K562 (cell line): ENCODE results near the gene PIK3R6. TPM values are rescaled to one million over a fixed set of nuclear protein-coding genes. Genes with fewer than 3 reads are reported as not detected.

Source experiments
- ATAC-seq: fragments of 200-7000 bp; cut with Tn5 transposase; 3 replicates; pipeline ENCODE4 v1.9.1; 2020; ENCODE audit warnings: moderate library complexity
- BruUV-seq: library from RNA; stranded (reverse); fragments of 400-500 nt; replicated peaks from 2 replicates; lab custom pipeline; 2021; lab: Mats Ljungman, UMichigan
- CTCF ChIA-PET: fragments of 300-600 bp; formaldehyde crosslinking; extraction: SDS; loops from one replicate; lab custom pipeline; 2021; ENCODE audit warnings: low intra/inter-chr PET ratio; lab: Yijun Ruan, JAX
- POLR2A ChIA-PET: fragments of 300-600, 350-650 bp; sonication (Branson Sonifier 250); formaldehyde crosslinking; extraction: SDS; loops from one replicate; lab custom pipeline; 2021; ENCODE audit warnings: antibody characterized with exemption, inconsistent platforms; lab: Yijun Ruan, JAX
- DNase-seq, 4 experiments: peaks; one replicate each; pipeline versions ENCODE4 v3.0.0 to v3.0.0-alpha.2; 2011 to 2018; ENCODE audit warnings: low spot score in 3 of 4, mixed read lengths in 3 of 4; ENCODE audit errors: extremely low read depth in 1 of 4
- FAIRE-seq: peaks from 2 replicates; lab custom pipeline; 2011; peaks lifted over from hg19 to GRCh38; lab: Jason Lieb, UNC
- H2AFZ ChIP-seq: 2 replicates; pipeline ENCODE4 v1.6.0; 2011; ENCODE audit warnings: low read depth, low read length, control low read depth, inconsistent platforms
- H3K27ac ChIP-seq: fragments of 200-600 bp; 3 replicates; pipeline ENCODE4 v1.8.0; 2011; ENCODE audit warnings: low read depth, mild to moderate bottlenecking, control low read depth, inconsistent platforms, low read length, moderate library complexity, mixed read lengths; ENCODE audit errors: extremely low read depth
- H3K27me3 ChIP-seq, 2 experiments: fragments of 300-600 bp in 1 of 2; 2 replicates in 1 of 2; 3 replicates in 1 of 2; pipeline versions ENCODE4 v1.6.0 to v1.8.0; 2011; ENCODE audit warnings: inconsistent platforms in 2 of 2, low read length in 2 of 2, mild to moderate bottlenecking in 1 of 2, mixed read lengths in 1 of 2, moderate library complexity in 1 of 2; ENCODE audit not compliant: control insufficient read depth in 2 of 2, insufficient read depth in 2 of 2
- H3K36me3 ChIP-seq: fragments of 300-600 bp; 3 replicates; pipeline ENCODE4 v1.8.0; 2011; ENCODE audit warnings: mild to moderate bottlenecking, low read length, inconsistent platforms; ENCODE audit not compliant: control insufficient read depth, insufficient read depth
- H3K4me1 ChIP-seq, 2 experiments: fragments of 200-600 bp in 1 of 2; replicated peaks in 1 of 2; 2 replicates in 1 of 2; 3 replicates in 1 of 2; pipeline versions ENCODE4 v1.5.1 to v1.8.0; 2011; ENCODE audit warnings: inconsistent platforms in 2 of 2, low read length in 2 of 2, mild to moderate bottlenecking in 1 of 2, mixed read lengths in 1 of 2, moderate library complexity in 1 of 2; ENCODE audit not compliant: control insufficient read depth in 2 of 2, insufficient read depth in 2 of 2
- H3K4me2 ChIP-seq: 2 replicates; pipeline ENCODE4 v1.6.1; 2011; ENCODE audit warnings: low read length, control low read depth, inconsistent platforms, mixed read lengths; ENCODE audit not compliant: insufficient read depth
- H3K4me3 ChIP-seq: fragments of 200-600 bp; sonication (generic), shearing (Covaris generic); 2 replicates; pipeline ENCODE4 v1.5.1; 2016; ENCODE audit warnings: control low read depth, inconsistent platforms
- H3K79me2 ChIP-seq: fragments of 200-600 bp; 3 replicates; pipeline ENCODE4 v1.8.0; 2011; ENCODE audit warnings: low read length, inconsistent platforms; ENCODE audit not compliant: control insufficient read depth, insufficient read depth
- H3K9ac ChIP-seq, 2 experiments: 2 replicates each; pipeline versions ENCODE4 v1.6.0 to v1.6.1; 2011; ENCODE audit warnings: low read depth in 2 of 2, low read length in 2 of 2, control low read depth in 1 of 2, inconsistent platforms in 1 of 2, mild to moderate bottlenecking in 1 of 2, mixed read lengths in 1 of 2; ENCODE audit not compliant: insufficient read depth in 1 of 2
- H3K9me1 ChIP-seq: one replicate; pipeline ENCODE4 v1.6.0; 2011; ENCODE audit warnings: inconsistent platforms, mild to moderate bottlenecking, low read length, moderate library complexity; ENCODE audit not compliant: control insufficient read depth, insufficient read depth
- H3K9me3 ChIP-seq: replicated peaks from 2 replicates; pipeline ENCODE4 v1.5.1; 2011; ENCODE audit warnings: low read depth, low read length, inconsistent platforms; ENCODE audit not compliant: control insufficient read depth, insufficient read depth
- H4K20me1 ChIP-seq: replicated peaks from 2 replicates; pipeline ENCODE4 v1.6.1; 2011; ENCODE audit warnings: low read length, inconsistent platforms, mixed read lengths; ENCODE audit not compliant: control insufficient read depth, insufficient read depth
- ATF1 ChIP-seq, 2 experiments: fragments of 450-650 bp in 1 of 2; IDR thresholded peaks; 2 replicates each; pipeline ENCODE4 v1.6.1; 2016; ENCODE audit warnings: missing compliant biosample characterization in 1 of 2, missing genetic modification characterization in 1 of 2
- EP400 ChIP-seq: fragments of 450-650 bp; IDR thresholded peaks from 2 replicates; pipeline ENCODE4 v1.6.1; 2017; ENCODE audit warnings: antibody characterized with exemption, mild to moderate bottlenecking, moderate library complexity
- MEIS2 ChIP-seq: fragments of 450-650 bp; IDR thresholded peaks from 2 replicates; pipeline ENCODE4 v1.6.1; 2014; ENCODE audit warnings: mild to moderate bottlenecking; ENCODE audit not compliant: partially characterized antibody
- SP1 ChIP-seq: sonication (generic); formaldehyde crosslinking; IDR thresholded peaks from 2 replicates; pipeline ENCODE4 v1.8.1; 2022; ENCODE audit warnings: mild to moderate bottlenecking, missing genetic modification reagents
- ZBTB34 ChIP-seq: fragments of 250-450 bp; sonication (Bioruptor Pico); IDR thresholded peaks from 2 replicates; pipeline ENCODE4 v1.8.0; 2021; ENCODE audit warnings: mild to moderate bottlenecking, moderate library complexity
- ZBTB9 ChIP-seq: fragments of 450-650 bp; formaldehyde crosslinking; IDR thresholded peaks from 2 replicates; pipeline ENCODE4 v1.4.0; 2020; ENCODE audit warnings: mild to moderate bottlenecking, moderate library complexity
- ZC3H11A ChIP-seq: IDR thresholded peaks from 2 replicates; pipeline ENCODE4 v1.6.1; 2012; ENCODE audit warnings: low read depth, low read length, improper control_type of control experiment
- ZNF408 ChIP-seq: fragments of 250-450 bp; sonication (Bioruptor Pico); IDR thresholded peaks from 2 replicates; pipeline ENCODE4 v1.4.0; 2020; ENCODE audit warnings: low read depth, mild to moderate bottlenecking, moderate library complexity
- ZNF512 ChIP-seq: IDR thresholded peaks from 2 replicates; pipeline ENCODE4 v1.6.1; 2016; ENCODE audit warnings: missing genetic modification characterization, missing compliant biosample characterization
- ZNF589 ChIP-seq: fragments of 200-800 bp; sonication (Bioruptor generic); IDR thresholded peaks from 2 replicates; pipeline ENCODE4 v1.6.1; 2016; ENCODE audit warnings: low read depth, missing genetic modification characterization, missing compliant biosample characterization
- ZNF695 ChIP-seq: fragments of 450-650 bp; formaldehyde crosslinking; IDR thresholded peaks from 2 replicates; pipeline ENCODE4 v1.4.0; 2020; ENCODE audit warnings: mild to moderate bottlenecking, moderate library complexity
- ZNF740 ChIP-seq, 3 experiments: fragments of 200-800 bp in 1 of 3; sonication (Bioruptor generic) in 1 of 3; sonication (generic) in 1 of 3; formaldehyde crosslinking in 1 of 3; IDR thresholded peaks; 2 replicates each; pipeline versions ENCODE4 v1.6.1 to v1.8.0; 2016 to 2022; ENCODE audit warnings: mild to moderate bottlenecking in 2 of 3, missing compliant biosample characterization in 2 of 3, missing genetic modification characterization in 2 of 3, missing genetic modification reagents in 1 of 3
- WGBS: fragments of 100-300 bp; shearing (Covaris generic); methylation state at CpG from one replicate; pipeline ENCODE4 v1.1.6; 2016; ENCODE audit warnings: low coverage, mixed read lengths; ENCODE audit not compliant: insufficient coverage; ENCODE audit errors: missing lambda C conversion rate; 5-methylcytosine and 5-hydroxymethylcytosine counted together
- in situ Hi-C: fragments of 300-500 bp; cut with MboI; formaldehyde crosslinking; loops from 4 replicates; pipeline ENCODE4 v1.15.0; 2018; ENCODE audit warnings: inconsistent platforms, mixed read lengths
- intact Hi-C: fragments of 100-400 bp; cut with micrococcal nuclease; formaldehyde crosslinking; loops from 2 replicates; pipeline ENCODE4 v1.14.2; 2022
- polyA plus RNA-seq, 8 experiments: library from polyadenylated mRNA; depleted of rRNA in 4 of 8; stranded (reverse) in 5 of 8; unstranded in 3 of 8; fragments of >200 nt; fragmentation: Nextera tagmentation in 2 of 8; fragmentation: Illumina TruSeq in 1 of 8; extraction: Ambion mirVana in 2 of 8; extraction: Trizol in 1 of 8; gene quantifications; 2 replicates each; pipeline versions ENCODE4 v1.2.1 to v1.2.3, GENCODE V29; 2011 to 2014; ENCODE audit warnings: inconsistent platforms in 1 of 8, missing spikeins in 1 of 8
- total RNA-seq, 7 experiments: library from RNA; depleted of rRNA in 6 of 7; stranded (reverse); fragments of >200 nt in 6 of 7; fragmentation: Illumina TruSeq in 2 of 7; extraction: Trizol in 2 of 7; gene quantifications; 2 replicates each; pipeline versions ENCODE4 v1.2.1 to v1.2.3, GENCODE V29; 2011 to 2021; ENCODE audit warnings: low replicate concordance in 1 of 7
- TF ChIP-seq, protein P1 (sequence below): fragments of 250-450 bp; sonication (Bioruptor Pico); IDR thresholded peaks from 2 replicates; pipeline ENCODE4 v1.8.0; 2022; ENCODE audit warnings: moderate library complexity, mild to moderate bottlenecking, inconsistent platforms
- TF ChIP-seq, protein P2 (sequence below), 2 experiments: fragments of 450-650 bp; IDR thresholded peaks; 2 replicates each; pipeline ENCODE4 v1.6.1; 2016

PIK3R6 gene
- total and polyA plus RNA-seq, 9 of the 15 experiments (the other 6 are each of a cell fraction or from before 2014, with no cell fraction given), result 0.04 TPM; not detected in 8

GRCh38 chr17:8904686-8905085 lies 37.2 kb upstream of the PIK3R6 start:
- POLR2A ChIA-PET, result no interaction called here
- H3K27ac ChIP-seq, result no peak overlapping the region
- DNase-seq (no peak), FAIRE-seq (no peak), ATAC-seq (no peak)
- CTCF ChIA-PET, result no interaction called here
- intact Hi-C loops (no loop called here), in situ Hi-C loops (no loop called here)
- no peak overlapping the region for H3K4me2 ChIP-seq
- H3K9me3 ChIP-seq, result no peaks in the 10 kb centered on the region
- no peak overlapping the region for H3K9ac ChIP-seq
- no peaks in the 10 kb centered on the region; a peak in 1 of 5 replicates for H3K4me1 ChIP-seq
- H3K79me2 ChIP-seq, result no peaks in the 10 kb centered on the region
- H4K20me1 ChIP-seq, result no peaks in the 10 kb centered on the region
- no peak overlapping the region for H3K4me3 ChIP-seq
- no peak overlapping the region for H2AFZ ChIP-seq
- no TSS peak for BruUV-seq
- H3K9me1 ChIP-seq, result no peaks in the 10 kb centered on the region
- no peaks in the 10 kb centered on the region for H3K36me3 ChIP-seq
- 0% methylated on average over 5 of the region's 5 CpGs for WGBS
- H3K27me3 ChIP-seq, result peaks cover 0 to 8% of the 10 kb centered on the region in 2 experiments; a peak in 2 of 5 replicates
- no peak for TF ChIP-seq ZNF740 (CRISPR knock-in tag; IDR thresholded peaks at IDR 0.05)
- no peak for TF ChIP-seq ZNF740 (tag; IDR thresholded peaks at IDR 0.05)
- no peak for TF ChIP-seq ATF1 (CRISPR knock-in tag; IDR thresholded peaks at IDR 0.05)
- no peak for TF ChIP-seq ATF1 (tag; IDR thresholded peaks at IDR 0.05)
- TF ChIP-seq, protein P1, sequence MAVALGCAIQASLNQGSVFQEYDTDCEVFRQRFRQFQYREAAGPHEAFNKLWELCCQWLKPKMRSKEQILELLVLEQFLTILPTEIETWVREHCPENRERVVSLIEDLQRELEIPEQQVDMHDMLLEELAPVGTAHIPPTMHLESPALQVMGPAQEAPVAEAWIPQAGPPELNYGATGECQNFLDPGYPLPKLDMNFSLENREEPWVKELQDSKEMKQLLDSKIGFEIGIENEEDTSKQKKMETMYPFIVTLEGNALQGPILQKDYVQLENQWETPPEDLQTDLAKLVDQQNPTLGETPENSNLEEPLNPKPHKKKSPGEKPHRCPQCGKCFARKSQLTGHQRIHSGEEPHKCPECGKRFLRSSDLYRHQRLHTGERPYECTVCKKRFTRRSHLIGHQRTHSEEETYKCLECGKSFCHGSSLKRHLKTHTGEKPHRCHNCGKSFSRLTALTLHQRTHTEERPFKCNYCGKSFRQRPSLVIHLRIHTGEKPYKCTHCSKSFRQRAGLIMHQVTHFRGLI (CRISPR knock-in tag), result no peak
- TF ChIP-seq ZC3H11A, result no peak
- TF ChIP-seq ZNF695 (CRISPR knock-in tag), result no peak
- no peak for TF ChIP-seq ZNF589
- TF ChIP-seq MEIS2, result no peak
- TF ChIP-seq ZNF512 (tag), result no peak
- no peak for TF ChIP-seq ZNF408
- TF ChIP-seq, protein P2, sequence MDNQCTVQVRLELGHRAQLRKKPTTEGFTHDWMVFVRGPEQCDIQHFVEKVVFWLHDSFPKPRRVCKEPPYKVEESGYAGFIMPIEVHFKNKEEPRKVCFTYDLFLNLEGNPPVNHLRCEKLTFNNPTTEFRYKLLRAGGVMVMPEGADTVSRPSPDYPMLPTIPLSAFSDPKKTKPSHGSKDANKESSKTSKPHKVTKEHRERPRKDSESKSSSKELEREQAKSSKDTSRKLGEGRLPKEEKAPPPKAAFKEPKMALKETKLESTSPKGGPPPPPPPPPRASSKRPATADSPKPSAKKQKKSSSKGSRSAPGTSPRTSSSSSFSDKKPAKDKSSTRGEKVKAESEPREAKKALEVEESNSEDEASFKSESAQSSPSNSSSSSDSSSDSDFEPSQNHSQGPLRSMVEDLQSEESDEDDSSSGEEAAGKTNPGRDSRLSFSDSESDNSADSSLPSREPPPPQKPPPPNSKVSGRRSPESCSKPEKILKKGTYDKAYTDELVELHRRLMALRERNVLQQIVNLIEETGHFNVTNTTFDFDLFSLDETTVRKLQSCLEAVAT (IDR thresholded peaks at IDR 0.05), result no peak
- no peak for TF ChIP-seq SP1
- TF ChIP-seq ZBTB34 (CRISPR knock-in tag), result no peak
- no peak for TF ChIP-seq ZBTB9 (CRISPR knock-in tag)
- TF ChIP-seq EP400, result no peak
